Lung (tissue), 12 donors: Measurements from ENCODE around the gene TNFRSF18. TPM values are rescaled to one million over a fixed set of nuclear protein-coding genes. Genes with fewer than 3 reads are reported as not detected.

Source experiments
- ATAC-seq: fragments of 200-7000 bp; cut with Tn5 transposase; one replicate; pipeline ENCODE4 v1.9.1; 2020; ENCODE audit warnings: moderate number of reproducible peaks; ENCODE audit not compliant: insufficient read depth, low FRiP score
- DNase-seq, 3 donors: peaks; one replicate each; pipeline ENCODE4 v3.0.0-alpha.2; 2013 to 2017
- H3K27ac ChIP-seq, 2 donors: one replicate each; pipeline ENCODE4 v1.5.1; 2013; ENCODE audit warnings: mild to moderate bottlenecking in 2 of 2, moderate library complexity in 2 of 2, control low read depth in 1 of 2, inconsistent platforms in 1 of 2, low read depth in 1 of 2, low read length in 1 of 2
- H3K27me3 ChIP-seq, 3 donors: one replicate each; pipeline ENCODE4 v1.5.1; 2013; ENCODE audit warnings: low read length in 2 of 3; ENCODE audit not compliant: control insufficient read depth in 3 of 3, insufficient read depth in 3 of 3
- H3K36me3 ChIP-seq, 4 donors: one replicate each; pipeline ENCODE4 v1.5.1; 2013; ENCODE audit warnings: low read length in 4 of 4, mild to moderate bottlenecking in 1 of 4, moderate library complexity in 1 of 4; ENCODE audit not compliant: control insufficient read depth in 4 of 4, insufficient read depth in 4 of 4
- H3K4me1 ChIP-seq, 5 donors: one replicate each; pipeline ENCODE4 v1.5.1; 2013; ENCODE audit warnings: low read length in 5 of 5, mild to moderate bottlenecking in 2 of 5, moderate library complexity in 1 of 5; ENCODE audit not compliant: control insufficient read depth in 5 of 5, insufficient read depth in 5 of 5
- H3K4me3 ChIP-seq: one replicate; pipeline ENCODE4 v1.5.1; 2013; ENCODE audit warnings: mild to moderate bottlenecking, control low read depth, moderate library complexity
- H3K9ac ChIP-seq, 2 donors: one replicate each; pipeline ENCODE4 v1.5.1; 2013; ENCODE audit warnings: low read length in 2 of 2, control low read depth in 1 of 2; ENCODE audit not compliant: insufficient read depth in 1 of 2
- H3K9me3 ChIP-seq, 4 donors: one replicate each; pipeline ENCODE4 v1.5.1; 2013; ENCODE audit warnings: low read length in 3 of 4, mild to moderate bottlenecking in 1 of 4, moderate library complexity in 1 of 4; ENCODE audit not compliant: control insufficient read depth in 4 of 4, insufficient read depth in 3 of 4
- WGBS, 2 donors: extraction: QIAGEN DNeasy Blood & Tissue Kit; methylation state at CpG; one replicate each; pipeline ENCODE4 v1.1.7; 2013; 5-methylcytosine and 5-hydroxymethylcytosine counted together
- polyA plus RNA-seq, 2 donors: library from polyadenylated mRNA; stranded (reverse); fragments of 200-250 nt; gene quantifications; one replicate each; pipeline ENCODE4 v1.2.1, GENCODE V29; 2013
- total RNA-seq, 2 donors: library from RNA; depleted of rRNA in 1 of 2; stranded (reverse); fragments of >200 nt in 1 of 2; gene quantifications; one replicate each; pipeline ENCODE4 v1.2.1, GENCODE V29; 2014 to 2021
- TF ChIP-seq, protein P1 (sequence below): IDR thresholded peaks from 2 replicates; pipeline ENCODE4 v1.5.1; 2012; ENCODE audit warnings: mild to moderate bottlenecking; ENCODE audit errors: control extremely low read depth, extremely low read depth
- donor health status: control.
- donor health status: control.
- donor health status: Bipolar disorder and iron deficiency.
- donor health status: healthy.
- donor health status: DM: yes; HTN: yes; CAD: no.

TNFRSF18 gene
- total and polyA plus RNA-seq, 4 donors: 1.8 to 4.0 (median 2.4) TPM

DNA sequence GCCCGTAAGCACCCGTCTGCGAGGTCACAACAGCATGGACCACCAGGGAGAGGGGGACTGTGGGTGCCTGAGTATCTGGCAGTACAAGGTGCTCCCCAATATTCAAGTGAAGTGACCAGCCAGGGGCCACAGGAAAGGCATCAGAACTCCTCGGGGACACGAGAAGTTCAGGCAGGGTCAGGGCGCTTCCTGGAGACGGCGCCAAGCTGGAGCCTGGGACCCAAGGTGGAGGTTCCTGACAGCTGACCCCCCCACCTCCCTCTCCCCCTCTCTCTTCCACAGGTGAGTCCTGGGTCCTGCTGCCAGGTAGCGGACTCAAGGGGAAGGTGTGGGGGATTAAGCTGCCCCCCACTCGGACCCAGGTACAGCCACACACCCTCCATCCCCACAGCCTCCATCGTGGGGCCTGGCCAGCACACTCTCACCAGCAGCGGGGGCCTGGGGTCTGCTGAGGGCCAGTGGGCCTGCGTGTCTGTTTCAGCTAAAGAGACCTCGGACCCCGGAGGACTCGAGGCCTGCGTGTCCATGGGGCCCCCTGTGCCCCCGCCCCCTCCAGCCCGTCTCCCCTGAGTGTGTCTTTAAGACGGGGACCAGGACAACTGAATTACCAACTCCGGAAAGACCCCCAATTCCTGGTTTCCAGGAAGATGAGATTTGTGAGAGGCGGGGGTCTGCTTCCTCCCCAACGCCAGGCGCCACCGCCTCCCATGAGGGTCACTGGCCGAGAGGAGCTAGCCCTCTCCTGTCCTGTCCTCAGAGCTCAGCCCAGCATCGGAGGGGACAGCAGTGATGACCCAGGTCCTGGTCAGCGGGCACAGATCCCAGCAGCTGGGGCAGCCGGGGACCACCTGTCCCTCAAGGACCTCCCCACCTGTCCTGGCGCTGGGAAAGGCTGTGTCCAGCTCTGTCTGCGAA lies 6.2 kb downstream of the TNFRSF18 start:
- Histone ChIP-seq H3K27me3 (peaks cover 0 to 13% (median 3%) of the 10 kb centered on the region in 3 donors), H3K9ac (no peak overlapping the region), H3K36me3 (no peaks in the 10 kb centered on the region), H3K4me1 (no peaks in the 10 kb centered on the region), H3K9me3 (peaks cover 0 to 2% (median 0%) of the 10 kb centered on the region in 4 donors), H3K4me3 (no peak overlapping the region), H3K27ac (no peak overlapping the region)
- WGBS, 2 donors: 66 to 67% methylated on average over 31 of the region's 31 CpGs
- DNase-seq: peak in 1 of 3 donors; percentile 9
- TF ChIP-seq, protein P1, sequence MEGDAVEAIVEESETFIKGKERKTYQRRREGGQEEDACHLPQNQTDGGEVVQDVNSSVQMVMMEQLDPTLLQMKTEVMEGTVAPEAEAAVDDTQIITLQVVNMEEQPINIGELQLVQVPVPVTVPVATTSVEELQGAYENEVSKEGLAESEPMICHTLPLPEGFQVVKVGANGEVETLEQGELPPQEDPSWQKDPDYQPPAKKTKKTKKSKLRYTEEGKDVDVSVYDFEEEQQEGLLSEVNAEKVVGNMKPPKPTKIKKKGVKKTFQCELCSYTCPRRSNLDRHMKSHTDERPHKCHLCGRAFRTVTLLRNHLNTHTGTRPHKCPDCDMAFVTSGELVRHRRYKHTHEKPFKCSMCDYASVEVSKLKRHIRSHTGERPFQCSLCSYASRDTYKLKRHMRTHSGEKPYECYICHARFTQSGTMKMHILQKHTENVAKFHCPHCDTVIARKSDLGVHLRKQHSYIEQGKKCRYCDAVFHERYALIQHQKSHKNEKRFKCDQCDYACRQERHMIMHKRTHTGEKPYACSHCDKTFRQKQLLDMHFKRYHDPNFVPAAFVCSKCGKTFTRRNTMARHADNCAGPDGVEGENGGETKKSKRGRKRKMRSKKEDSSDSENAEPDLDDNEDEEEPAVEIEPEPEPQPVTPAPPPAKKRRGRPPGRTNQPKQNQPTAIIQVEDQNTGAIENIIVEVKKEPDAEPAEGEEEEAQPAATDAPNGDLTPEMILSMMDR: no peak
- no peak for ATAC-seq

DNA sequence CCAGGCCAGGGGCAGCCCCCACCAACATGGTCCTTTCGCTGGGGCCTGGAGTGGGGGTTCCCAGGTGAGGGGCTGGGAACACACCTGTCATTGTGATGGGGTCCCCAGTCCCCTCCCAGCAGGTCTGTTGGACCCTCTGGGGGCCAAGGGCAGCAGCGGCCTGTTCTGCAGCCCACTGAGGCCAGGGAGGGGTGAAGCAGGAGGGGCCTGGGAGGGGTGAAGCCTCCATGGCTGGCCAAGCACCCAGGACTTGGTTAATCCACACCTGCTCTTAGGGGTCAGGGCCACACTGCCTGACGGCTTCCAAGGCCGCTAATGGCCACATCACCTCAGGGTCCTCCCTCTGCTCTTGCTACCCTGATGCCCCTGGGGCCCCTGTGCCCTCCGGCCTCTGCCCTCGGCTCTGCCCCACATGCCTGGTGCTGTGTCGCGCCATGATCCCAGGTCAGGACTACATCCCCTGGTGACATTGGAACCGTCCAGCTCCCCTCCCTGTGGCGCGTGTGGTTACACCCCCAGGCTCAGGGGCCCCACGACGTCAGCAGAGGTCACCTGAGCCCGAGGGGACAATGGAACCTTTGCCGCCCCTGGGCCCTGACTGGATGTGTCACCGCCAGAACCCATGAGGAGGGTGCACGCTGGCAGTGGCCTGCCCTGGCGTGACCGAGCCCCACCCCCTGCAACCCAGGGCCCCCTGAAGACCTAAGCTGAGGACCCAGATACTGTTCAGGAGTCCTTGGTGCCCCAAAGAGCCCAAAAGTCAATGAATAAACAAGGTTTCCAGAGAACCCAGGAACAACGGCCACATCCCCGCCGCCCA lies 7.0 kb downstream of the TNFRSF18 start:
- WGBS, 2 donors: 84 to 90% methylated on average over 22 of the region's 22 CpGs
- H3K27me3 ChIP-seq: peaks cover 0 to 12% (median 3%) of the 10 kb centered on the region in 3 donors
- peak in 1 of 3 donors; percentile 9 for DNase-seq
- H3K9me3 ChIP-seq: peaks cover 0 to 4% (median 0%) of the 10 kb centered on the region in 4 donors
- ATAC-seq: no peak
- no peak overlapping the region for H3K27ac ChIP-seq
- H3K9ac ChIP-seq: no peak overlapping the region
- TF ChIP-seq, protein P1: no peak
- H3K4me3 ChIP-seq: no peak overlapping the region
- no peaks in the 10 kb centered on the region for H3K36me3 ChIP-seq
- H3K4me1 ChIP-seq: no peaks in the 10 kb centered on the region

DNA sequence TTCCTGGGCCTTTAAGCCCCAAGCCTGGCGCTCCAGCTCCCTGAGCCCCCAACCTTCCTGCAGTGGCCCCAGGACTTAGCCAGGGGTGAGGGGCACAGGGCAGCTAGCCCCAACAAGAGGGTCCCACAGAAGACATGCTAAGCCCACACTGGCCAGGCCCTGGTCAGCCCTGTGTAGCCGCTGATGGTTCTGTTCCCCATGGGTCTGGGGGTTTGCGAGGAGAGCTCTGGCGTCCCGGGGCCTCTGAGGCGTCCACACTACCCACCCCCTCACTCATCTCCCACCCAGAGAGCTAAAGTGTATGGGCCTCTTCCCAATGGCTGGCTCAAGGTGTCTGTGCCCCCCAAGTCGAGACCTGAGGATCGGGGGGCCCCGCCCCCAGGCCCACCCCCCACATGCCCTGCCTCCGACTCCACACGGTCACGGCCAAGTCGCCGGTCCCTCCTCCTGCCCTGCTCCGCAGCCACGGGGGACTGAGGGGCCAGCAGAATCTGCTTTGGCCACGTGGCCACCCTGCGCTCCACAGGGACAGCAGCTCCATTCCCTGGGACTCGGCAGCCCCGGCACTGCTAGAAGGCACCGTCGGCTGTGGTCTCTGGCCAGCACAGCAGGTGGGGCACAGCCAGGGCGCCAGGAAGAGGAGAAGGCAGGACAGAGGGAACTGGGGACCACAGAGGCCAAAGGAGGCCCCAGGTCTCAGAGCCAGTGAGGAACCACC lies 7.8 kb downstream of the TNFRSF18 start:
- H3K36me3 ChIP-seq: no peaks in the 10 kb centered on the region
- 80 to 89% methylated on average over 22 to 23 of the region's 23 CpGs for WGBS, 2 donors
- no peaks in the 10 kb centered on the region for H3K4me1 ChIP-seq
- TF ChIP-seq, protein P1: no peak
- H3K27me3 ChIP-seq: peaks cover 0 to 7% (median 1%) of the 10 kb centered on the region in 3 donors
- no peak overlapping the region for H3K27ac ChIP-seq
- H3K9ac ChIP-seq: no peak overlapping the region
- peaks cover 0 to 4% (median 0%) of the 10 kb centered on the region in 4 donors for H3K9me3 ChIP-seq
- no peak overlapping the region for H3K4me3 ChIP-seq
- DNase-seq (peak in 1 of 3 donors; percentile 10), ATAC-seq (no peak)
